ENCODE measurements around the gene DYNC1I2. TPM values are rescaled to one million over a fixed set of nuclear protein-coding genes. Genes with fewer than 3 reads are reported as not detected.

Gene DYNC1I2
- total RNA-seq (2022; extraction: Qiagen RNA extraction; ENCODE audit: low read depth): 63.0 to 92.2 TPM (median 72.5 TPM) in 5 replicates

DNA sequence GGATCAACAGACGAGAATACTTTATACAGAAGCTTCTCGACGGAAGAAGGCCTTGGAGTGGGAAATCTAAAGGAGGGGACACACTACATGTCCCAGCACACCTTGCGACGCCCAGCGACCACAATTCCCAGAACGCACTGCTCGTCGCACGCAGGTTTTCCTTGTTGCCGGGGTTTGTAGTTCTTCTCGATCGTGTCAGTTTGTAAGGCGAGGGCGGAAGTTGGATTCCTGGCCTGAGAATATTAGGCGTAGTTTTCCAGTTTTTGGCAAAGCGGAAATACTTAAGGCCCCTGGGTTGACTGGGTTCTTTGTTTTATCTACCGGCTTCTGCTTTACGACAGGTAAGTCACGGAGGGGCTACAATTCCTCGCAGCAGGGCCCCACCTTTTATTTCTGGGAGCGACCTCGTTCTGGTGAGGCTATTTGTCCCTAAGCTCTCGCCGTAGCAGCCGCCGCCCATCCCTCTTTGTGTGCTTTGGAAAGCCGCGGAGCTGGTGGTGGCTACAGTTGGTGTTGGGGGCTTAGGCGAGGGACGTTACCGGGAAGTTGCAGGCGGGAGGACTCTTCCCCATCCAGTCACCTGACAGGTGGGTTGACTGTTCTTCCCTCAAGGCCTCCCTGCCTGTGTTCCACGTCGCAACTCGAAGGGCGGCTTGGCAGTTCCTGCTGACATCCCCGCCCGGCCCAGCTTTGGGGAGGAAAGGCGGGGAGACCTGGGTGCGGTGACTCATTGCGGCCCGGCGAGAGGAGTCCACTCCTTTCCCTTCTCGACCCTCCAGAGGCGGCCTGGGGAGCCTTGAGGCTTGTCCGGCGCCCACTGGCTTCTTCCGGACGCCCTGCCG, at the start of gene DYNC1I2:
Gene DYNC1I2, plus strand, starts transcription at position 183 of the 842 bp plus-strand sequence. CDS start 2,687 bp downstream, outside the sequence.

Other genes starting within 250 kb of the DYNC1I2 start
- gene CYBRD1, start 165.0 kb upstream of the DYNC1I2 start, total RNA-seq (2022; extraction: Qiagen RNA extraction; ENCODE audit: low read depth): 19.5 to 35.8 TPM (median 30.6 TPM) in 5 replicates
- gene SLC25A12, start 206.8 kb downstream of the DYNC1I2 start, total RNA-seq (2022; extraction: Qiagen RNA extraction; ENCODE audit: low read depth): 11.9 to 16.3 TPM (median 13.9 TPM) in 5 replicates
- gene HAT1, start 235.0 kb downstream of the DYNC1I2 start, total RNA-seq (2022; extraction: Qiagen RNA extraction; ENCODE audit: low read depth): 67.1 to 96.5 TPM (median 68.8 TPM) in 5 replicates

Data from A549 treated with ZK216348 at 1 μM for 4 hours (cell line).